ENCODE measurements around the gene ANXA1.

GRCh38 chr9:73165911-73166310 lies 14.2 kb downstream of the ANXA1 start:
- TF ChIP-seq, protein P1, sequence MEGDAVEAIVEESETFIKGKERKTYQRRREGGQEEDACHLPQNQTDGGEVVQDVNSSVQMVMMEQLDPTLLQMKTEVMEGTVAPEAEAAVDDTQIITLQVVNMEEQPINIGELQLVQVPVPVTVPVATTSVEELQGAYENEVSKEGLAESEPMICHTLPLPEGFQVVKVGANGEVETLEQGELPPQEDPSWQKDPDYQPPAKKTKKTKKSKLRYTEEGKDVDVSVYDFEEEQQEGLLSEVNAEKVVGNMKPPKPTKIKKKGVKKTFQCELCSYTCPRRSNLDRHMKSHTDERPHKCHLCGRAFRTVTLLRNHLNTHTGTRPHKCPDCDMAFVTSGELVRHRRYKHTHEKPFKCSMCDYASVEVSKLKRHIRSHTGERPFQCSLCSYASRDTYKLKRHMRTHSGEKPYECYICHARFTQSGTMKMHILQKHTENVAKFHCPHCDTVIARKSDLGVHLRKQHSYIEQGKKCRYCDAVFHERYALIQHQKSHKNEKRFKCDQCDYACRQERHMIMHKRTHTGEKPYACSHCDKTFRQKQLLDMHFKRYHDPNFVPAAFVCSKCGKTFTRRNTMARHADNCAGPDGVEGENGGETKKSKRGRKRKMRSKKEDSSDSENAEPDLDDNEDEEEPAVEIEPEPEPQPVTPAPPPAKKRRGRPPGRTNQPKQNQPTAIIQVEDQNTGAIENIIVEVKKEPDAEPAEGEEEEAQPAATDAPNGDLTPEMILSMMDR (conservative IDR thresholded peaks at IDR 0.05; ENCODE audit: low read depth, low read length) = no peak
- TF ChIP-seq EZH2 (IDR thresholded peaks at IDR 0.05; ENCODE audit: borderline replicate concordance, low read depth, low read length, poor library complexity, severe bottlenecking) = no peak
